Mesenteric fat pad (tissue), 1 donor: ENCODE data around the gene CCT8L2. TPM values are rescaled to one million over a fixed set of nuclear protein-coding genes. Genes with fewer than 3 reads are reported as not detected.
"Not testable (repeated sequence)": the region's sequence is repeated elsewhere in the genome, so short reads cannot be mapped to it uniquely, and the experiment has no call there.

Experiments used
- DNase-seq: peaks from one replicate; pipeline ENCODE4 v3.0.0-alpha.2; 2020; ENCODE audit warnings: low spot score
- long read RNA-seq: library from polyadenylated mRNA; unstranded; transcript quantifications from one replicate; pipeline ENCODE4 v2.0.0, GENCODE V29; 2020
- total RNA-seq: library from RNA; stranded (reverse); fragmentation: NEBNext Ultra II Directional; extraction: Animal tissue kit (Norgen Biotek cat#: 25700); gene quantifications from one replicate; pipeline ENCODE4 v1.2.1, GENCODE V29; 2021
- donor health status: DM: yes; HTN: yes; CAD: no.

The CCT8L2 gene
- not detected for total RNA-seq
- long read RNA-seq = 0 reads

- not testable (repeated sequence) for DNase-seq
Observed at GRCh38 chr22:16592710-16593109, at the start of gene CCT8L2. CCT8L2 (minus strand) TSS chr22:16592810; CDS start chr22:16592550, 260 bp downstream.

- DNase-seq = not testable (repeated sequence)
Observed at GRCh38 chr22:16635442-16635841, 42.8 kb upstream of the CCT8L2 start.

DNA sequence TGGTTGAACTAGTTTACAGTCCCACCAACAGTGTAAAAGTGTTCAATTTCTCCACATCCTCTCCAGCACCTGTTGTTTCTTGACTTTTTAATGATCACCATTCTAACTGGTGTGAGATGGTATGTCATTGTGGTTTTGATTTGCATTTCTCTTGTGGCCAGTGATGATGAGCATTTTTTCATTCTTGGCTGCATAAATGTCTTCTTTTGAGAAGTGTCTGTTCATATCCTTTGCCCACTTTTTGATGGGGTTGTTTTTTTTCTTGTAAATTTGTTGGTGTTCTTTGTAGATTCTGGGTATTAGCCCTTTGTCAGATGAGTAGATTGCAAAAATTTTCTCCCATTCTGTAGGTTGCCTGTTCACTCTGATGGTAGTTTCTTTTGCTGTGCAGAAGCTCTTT lies 41.5 kb upstream of the CCT8L2 start:
- DNase-seq = not testable (repeated sequence)

- not testable (repeated sequence) for DNase-seq
Observed at GRCh38 chr22:16628476-16628875, 35.9 kb upstream of the CCT8L2 start.

GRCh38 chr22:16625018-16625417 lies 32.4 kb upstream of the CCT8L2 start:
- DNase-seq = not testable (repeated sequence)

DNA sequence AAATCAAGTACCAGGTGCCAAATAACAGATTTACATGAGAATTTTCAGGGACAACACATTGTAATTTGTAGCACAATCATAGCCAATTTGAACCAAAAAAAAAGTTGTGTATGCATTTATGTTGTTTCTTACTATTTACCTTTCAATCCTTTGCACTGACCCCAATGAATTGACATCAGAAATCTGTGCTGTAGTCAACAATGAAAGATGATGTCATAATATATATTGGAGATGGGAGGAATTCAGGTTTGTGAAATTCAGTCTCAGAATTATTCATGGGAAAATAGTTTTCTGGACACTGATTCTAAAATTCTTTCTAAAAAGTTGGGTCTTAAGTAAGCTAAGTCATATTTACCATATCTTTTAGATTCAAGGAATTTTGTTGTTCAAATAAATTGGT lies 31.0 kb upstream of the CCT8L2 start:
- not testable (repeated sequence) for DNase-seq

- not testable (repeated sequence) for DNase-seq
Observed at GRCh38 chr22:16617516-16617915, 24.9 kb upstream of the CCT8L2 start.

DNA sequence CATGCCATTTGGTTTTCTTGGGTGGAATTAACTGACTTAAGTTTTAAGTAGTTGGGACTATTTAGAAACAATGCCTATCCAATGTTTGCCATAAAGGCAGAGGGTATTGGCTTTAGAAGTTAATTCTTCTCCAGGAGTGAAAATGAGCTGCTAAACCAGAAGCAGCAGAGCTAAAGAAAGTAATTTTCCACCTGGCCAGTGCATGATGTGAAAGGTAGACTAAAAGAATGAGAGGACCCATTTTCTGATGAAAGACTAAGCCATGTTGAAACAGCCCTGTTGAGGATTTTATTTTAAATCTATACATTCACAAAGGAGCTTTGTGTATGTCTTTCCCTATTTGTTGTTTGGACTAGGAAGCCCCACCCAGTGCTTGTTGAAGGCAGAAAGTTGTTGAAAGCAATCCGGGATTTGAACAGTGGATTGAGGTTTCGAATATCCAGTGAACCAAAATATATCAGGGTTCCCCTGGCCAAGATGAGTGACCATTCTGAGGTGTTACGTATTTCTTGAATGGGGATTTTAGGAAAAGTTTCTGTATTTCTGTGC lies 23.9 kb upstream of the CCT8L2 start:
- not testable (repeated sequence) for DNase-seq

GRCh38 chr22:16615606-16616245 lies 23.1 kb upstream of the CCT8L2 start:
- not testable (repeated sequence) for DNase-seq

GRCh38 chr22:16609548-16610261 lies 17.1 kb upstream of the CCT8L2 start:
- no peak for DNase-seq

DNA sequence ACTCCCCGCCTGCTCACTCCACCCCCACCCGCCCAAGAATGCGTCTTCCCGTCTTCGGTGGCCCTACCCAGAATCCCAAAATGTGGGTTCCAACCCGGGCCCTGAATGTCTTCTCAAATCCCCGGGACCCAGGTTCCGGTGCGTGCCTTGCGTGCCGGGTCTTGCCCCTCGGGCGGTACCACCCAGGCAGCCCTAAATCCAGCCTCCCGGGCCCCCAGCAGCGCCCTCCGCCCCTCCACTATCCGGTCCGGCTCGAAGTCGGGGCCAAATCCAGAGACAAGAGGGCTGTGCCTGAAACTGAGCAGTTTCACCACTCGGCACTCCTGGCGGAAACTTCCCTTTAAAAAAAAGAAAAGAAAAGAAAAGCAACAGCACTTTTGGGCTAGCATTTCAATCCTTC lies 16.3 kb upstream of the CCT8L2 start:
- DNase-seq = no peak

DNA sequence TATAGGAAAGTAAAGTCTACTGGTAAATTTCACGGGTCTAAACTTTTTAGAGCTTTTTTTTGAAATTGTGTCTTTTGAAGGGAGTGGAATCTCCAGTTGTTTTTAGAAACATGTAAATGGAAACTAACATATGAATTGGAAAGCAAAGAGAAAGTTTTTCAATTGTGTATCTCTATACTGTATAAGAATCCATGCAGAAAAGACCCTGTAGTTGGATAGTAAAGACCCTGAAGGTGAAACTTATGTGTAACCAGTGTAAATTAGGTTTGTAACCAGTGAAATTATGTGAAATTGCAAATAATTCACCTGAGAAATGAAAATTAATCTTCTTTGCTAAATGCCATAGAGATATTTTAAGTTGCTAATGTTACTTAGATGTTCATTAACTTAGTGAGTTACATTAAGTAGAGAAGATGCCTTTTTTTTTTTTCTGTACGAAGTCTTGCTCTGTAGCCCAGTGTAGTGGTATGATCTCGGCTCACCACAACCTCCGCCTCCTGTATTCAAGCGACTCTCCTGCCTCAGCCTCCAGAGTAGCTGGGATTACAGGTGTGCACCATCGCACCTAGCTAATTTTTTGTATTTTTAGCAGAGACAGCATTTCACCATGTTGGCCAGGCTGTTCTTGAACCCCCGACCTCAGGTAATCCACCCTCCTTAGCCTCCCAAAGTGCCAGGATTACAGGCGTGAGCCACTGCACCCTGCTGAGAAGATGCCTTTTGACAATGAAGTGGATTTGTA lies 11.8 kb upstream of the CCT8L2 start:
- DNase-seq = not testable (repeated sequence)

GRCh38 chr22:16603770-16604242 lies 11.2 kb upstream of the CCT8L2 start:
- DNase-seq = not testable (repeated sequence)

DNA sequence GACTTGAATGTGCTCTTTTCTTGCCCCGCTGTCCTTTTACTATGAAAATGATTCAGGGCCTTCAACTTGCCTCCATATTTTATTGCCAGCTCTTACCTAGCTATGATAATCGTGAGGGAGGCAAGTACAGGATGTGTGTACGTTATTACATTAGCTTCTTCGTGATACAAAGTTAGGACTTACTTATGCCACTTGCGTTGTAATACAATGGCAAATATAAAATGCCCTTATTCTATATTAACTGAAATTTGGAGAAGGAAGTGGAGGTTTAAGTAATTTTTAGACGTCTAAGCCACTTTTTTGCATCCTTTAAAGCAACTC lies 10.8 kb upstream of the CCT8L2 start:
- DNase-seq = no peak

- not testable (repeated sequence) for DNase-seq
Observed at GRCh38 chr22:16602728-16603447, 10.3 kb upstream of the CCT8L2 start.

DNA sequence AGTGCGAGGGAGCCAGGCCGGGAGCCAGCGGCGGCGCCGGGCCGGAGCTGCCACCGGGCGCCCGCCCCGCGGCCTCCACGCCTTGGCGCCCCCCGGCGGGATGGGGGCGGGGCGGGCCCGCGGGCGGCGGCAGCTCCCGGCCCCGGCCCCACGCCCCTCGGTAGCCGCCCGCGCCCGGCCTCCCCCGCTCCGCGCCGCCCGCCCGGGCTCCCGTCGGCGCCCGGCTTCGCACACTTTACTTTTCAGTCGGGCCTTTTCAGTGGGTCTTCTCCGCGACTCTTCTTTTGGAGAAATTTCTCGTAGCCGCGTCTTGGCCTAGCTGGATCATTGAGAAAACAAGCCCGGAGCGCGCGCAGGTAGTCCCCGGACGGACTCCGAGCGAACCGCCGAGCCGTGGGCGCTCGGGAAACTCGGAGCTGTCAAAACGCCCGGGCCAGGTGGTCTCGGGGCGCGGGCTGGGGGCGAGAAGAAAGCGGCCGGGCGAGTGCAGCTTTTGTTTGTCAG lies 9.7 kb upstream of the CCT8L2 start:
- not testable (repeated sequence) for DNase-seq

- no peak for DNase-seq
Observed at GRCh38 chr22:16601437-16602223, 9.0 kb upstream of the CCT8L2 start.

GRCh38 chr22:16600644-16601436 lies 8.2 kb upstream of the CCT8L2 start:
- DNase-seq = not testable (repeated sequence)

- not testable (repeated sequence) for DNase-seq
Observed at GRCh38 chr22:16599648-16600047, 7.0 kb upstream of the CCT8L2 start.
